GM19043 (cell line): Measurements from ENCODE around the gene COLQ.
"Not testable (repeated sequence)": the region's sequence is repeated elsewhere in the genome, so short reads cannot be mapped to it uniquely, and the experiment has no call there.

Experiments
- ATAC-seq: cut with Tn5 transposase; IDR thresholded peaks from one replicate; pipeline ENCODE4 v1.9.1; 2021; ENCODE audit warnings: low read depth; ENCODE audit not compliant: unreplicated experiment

Gene COLQ

DNA sequence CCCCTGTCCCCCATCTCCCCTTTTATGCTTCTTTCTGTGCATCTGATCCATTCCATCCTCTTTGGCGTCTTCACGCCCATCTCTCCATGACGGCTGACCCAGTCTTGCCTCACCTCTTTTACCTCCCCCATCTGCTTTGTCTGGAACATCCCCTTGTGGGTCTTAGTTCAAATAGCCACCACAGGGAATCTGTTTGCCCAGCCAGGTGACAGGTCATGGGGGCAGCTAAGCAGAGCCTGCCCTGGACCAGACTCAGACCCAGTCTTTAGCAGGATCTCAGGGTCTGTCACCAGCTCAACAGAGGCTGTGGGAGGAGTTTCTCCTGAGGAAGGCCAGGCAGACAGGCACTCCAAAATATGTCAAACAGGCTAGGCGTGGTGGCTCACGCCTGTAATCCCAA is 28.1 kb downstream of the COLQ start:
- ATAC-seq = no peak

DNA sequence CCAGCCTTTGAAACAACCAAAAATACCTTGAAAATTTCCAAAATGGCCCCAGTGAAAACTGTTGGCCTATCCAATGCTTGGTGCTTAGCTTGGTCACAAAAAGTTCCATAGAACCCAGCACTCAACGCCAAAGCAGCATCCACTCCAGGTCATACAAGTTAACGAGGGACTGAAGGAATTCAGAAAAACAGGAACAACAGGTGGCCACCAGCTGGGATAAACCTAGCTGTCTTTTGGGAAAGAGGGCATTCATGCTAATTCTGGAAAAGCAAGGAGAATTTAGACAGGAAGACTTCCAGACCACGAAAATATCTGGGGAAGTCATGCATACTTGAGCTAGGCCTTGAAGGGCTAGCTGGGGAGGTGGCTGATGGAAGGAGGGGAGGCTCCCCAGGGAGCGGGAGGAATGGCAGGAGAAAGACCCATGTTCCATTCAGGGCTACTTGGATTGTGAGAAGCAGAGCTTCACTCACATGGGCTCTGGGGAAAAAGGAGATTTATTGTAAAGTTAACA is 28.6 kb downstream of the COLQ start:
- no peak for ATAC-seq

DNA sequence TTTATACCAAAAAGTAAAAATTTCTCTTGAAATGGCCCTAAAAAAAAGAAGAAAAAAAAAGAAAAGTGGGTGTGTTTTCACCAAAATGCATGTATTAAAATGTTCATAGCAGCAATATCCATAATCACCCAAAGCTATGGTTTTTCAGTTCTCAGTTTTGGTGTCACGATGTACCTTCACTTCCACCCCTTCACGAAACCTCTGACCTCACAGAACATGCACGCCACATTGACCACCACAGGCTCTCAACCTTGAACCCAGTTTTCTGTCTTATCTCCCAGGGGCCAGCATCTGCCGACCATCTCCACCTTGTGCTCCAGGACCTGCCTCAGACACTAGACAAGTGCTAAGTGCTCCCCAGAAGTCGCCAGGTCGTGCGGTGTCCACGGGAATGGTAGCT is 30.4 kb downstream of the COLQ start:
- ATAC-seq = no peak

DNA sequence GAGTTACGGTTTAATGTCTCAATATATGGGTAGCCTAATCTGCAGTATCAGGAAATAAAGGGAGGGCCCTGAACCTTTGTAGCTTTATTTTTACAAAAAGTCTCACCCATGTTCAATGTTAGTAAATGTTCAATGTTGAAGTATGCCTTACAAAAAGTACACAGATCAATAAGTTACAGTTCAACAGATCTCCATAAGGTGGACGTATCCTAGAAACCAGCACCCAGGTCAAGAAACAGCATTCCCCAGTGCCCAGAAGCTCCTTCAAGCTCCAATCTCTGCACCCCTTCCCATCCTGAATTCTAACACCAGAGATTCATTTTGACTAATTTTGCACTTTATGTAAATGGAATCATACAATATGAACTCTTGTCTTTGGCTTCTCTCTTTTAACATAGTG is 31.3 kb downstream of the COLQ start:
- no peak for ATAC-seq

DNA sequence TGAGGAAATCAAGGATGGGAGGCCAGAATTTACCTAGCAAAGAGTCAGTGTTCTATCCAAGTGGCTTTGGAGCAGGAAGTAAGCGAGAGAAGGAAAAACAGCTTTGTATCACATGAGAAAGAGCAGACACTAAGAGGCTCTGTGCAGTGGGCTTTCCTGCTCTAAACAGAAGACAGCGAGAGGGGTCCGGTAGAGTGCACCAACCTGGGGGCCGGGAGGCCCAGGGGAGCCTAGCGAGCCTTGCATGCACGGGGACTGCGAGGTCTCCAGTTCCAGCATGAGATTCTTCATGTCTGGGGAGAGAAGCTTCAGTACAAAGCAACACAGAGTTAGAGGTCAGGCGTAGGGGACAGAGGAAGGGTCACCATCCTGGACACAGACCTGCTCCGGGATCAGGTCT is 33.5 kb downstream of the COLQ start:
- ATAC-seq = no peak

DNA sequence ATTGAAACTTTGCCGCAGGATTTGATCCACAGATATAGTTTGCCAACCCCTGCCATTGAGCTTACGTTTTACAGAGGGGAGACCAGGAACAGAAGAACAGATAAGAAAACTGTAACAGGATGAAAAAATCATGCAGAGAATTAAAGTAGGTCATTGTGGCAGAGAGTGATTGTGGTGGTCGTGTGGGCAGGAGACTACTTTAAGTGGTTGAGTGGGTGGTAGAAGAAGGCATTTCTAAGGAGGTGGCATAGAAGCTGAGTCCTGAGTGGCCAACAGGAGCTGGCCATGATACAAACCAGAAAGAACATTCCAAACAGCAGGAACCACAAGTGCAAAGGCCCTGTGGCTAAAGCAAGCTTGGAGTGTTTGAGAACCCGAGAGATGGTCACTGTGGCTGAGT is 34.5 kb downstream of the COLQ start:
- ATAC-seq = no peak

DNA sequence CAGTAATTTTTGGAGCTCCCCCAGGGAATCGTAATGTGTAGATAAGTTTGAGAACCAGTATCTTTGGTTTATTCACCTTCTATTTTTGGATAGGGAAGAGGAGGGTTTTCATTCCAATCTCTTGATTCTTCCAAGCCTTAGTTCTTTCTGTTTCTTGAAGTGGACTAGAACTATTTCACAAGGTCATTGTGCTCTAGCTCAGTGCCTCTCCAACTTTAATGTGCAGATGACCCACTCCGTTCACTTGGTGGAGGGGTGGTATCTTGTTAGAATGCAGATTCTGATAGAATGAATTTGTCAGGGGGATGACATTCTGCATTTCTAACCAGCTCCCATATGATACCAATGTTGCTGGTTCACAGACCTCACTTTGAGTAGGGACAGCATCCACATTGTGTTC is 35.5 kb downstream of the COLQ start:
- ATAC-seq = no peak

DNA sequence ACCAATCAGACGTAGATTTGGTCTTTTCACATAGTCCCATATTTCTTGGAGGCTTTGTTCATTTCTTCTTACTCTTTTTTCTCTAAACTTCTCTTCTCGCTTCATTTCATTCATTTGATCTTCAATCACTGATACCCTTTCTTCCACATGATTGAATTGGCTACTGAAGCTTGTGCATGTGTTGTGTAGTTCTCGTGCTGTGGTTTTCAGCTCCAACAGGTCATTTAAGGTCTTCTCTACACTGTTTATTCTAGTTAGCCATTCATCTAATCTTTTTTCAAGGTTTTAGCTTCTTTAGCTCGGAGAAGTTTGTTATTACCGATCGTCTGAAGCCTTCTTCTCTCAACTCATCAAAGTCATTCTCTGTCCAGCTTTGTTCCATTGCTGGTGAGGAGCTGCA is 37.0 kb downstream of the COLQ start:
- ATAC-seq = not testable (repeated sequence)

DNA sequence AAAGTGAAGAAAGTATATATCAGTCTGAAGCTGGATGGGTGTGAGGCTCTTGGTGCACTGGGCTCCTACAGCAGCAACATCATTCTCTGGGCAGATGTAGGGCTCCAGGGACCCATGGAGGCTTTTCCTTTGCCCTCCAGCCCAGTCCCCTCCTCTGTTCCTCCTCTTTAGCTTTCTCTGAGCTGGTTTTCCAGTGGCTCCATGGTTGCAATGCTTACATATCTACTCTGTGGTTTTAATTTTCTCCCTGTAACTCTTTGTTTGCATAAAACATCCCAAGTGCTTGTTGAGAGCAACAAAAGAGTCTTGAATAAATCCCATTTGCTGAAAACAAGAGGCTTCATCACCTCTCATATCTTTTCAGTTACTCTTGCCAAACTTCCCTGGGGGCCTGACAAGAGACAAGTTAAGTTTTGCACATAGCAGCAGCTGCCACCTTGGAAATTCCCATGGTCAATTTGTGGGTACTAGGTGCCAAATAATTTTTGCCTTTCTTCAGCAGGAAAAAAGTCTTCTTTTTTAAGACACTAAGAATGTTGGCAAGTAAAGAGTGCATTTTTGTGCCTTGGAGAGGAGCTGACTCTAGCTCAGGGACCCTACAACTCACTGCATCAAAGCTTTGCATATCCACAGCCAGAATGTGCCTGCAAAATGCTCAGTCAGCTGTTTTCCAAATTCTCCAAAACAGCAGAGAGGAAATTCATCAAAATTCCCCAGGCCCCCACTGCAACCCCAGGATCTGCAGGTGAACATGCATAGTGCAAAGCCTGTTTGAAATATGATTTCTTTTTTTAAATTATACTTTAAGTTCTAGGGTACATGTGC is 41.9 kb downstream of the COLQ start:
- no peak for ATAC-seq

DNA sequence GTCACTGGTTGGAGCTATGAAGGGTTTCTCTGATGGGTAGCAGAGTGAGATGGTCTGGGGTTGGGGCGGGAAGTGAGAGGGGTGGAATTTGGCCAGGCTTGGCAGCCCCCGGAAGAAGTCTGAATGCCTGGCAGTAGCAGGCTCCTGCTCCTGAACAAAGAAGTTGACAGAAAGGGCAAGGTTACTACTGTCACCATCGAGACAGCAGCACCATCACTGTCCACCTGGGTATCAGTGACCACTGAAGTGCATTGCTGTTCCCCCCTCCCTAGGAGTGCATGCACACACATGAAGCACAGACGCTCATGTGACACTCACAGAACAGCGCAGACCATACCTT is 42.9 kb downstream of the COLQ start:
- ATAC-seq = no peak

DNA sequence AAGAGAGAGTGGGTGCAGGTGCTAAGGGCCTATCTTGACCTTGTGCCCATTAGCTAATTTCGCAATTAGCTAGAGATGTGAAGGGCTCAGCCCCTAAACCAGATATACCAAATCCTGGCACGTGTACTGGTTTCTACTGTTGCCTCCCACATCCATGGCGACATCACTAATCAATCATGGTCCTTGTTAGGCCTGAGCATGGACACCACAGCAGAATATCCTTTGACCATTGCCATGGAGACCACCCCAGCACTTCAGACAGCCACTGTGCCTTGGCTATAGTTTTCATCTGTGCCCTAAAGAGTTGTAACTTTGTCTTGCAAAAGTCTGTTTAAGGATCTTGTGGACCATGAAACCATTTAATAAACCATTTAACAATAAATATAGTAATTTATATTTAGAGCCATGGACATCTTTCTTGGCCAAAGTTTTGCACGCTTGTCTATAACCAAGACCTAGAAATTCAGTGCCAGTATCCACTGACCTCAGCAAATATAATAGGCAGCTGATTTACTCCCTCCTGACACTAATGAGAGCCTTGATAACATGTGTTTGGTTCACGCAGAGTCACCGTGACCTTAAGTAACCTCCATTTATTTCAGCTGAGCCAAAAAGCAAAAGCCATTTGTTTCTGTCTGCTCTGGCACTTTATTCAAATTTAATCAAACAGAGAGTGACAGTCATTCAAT is 43.4 kb downstream of the COLQ start:
- no peak for ATAC-seq

DNA sequence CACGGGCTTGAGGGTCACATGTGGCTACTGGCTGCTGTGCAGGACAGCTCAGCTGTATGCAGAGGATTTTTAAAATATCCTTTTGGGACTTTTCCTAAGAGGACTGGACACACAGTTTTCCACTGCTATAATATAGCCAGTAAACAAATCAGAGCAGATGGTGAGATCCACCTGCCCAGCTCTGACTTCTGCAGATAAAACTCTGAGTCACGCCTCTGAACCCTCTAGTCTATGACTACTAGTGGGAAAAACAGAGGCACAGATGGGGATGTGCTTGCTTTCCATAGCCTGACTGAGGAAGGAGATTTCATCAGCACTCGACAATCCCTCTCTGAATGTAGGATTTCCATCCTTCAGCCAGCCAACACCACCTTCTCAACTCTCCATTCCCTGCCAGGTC is 45.1 kb downstream of the COLQ start:
- ATAC-seq = no peak

DNA sequence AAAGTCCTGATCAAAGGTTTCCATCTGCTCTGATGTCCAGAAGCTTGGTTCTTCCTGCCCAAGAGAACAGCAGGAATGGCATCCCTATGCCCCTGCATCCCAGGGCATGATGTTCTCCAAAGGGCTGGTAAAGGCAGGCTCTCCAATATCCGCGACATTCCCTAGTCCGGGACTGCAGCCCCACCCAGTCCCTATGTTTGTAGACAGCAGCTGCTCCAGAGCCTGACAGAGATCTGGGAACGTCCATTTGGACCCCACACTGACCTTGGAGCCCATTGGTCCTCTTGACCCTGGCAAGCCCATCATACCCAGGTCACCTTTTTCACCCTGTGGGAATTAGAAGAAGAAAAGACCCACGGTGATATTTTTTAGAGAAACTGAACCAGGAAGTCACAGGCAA is 46.3 kb downstream of the COLQ start:
- no peak for ATAC-seq

DNA sequence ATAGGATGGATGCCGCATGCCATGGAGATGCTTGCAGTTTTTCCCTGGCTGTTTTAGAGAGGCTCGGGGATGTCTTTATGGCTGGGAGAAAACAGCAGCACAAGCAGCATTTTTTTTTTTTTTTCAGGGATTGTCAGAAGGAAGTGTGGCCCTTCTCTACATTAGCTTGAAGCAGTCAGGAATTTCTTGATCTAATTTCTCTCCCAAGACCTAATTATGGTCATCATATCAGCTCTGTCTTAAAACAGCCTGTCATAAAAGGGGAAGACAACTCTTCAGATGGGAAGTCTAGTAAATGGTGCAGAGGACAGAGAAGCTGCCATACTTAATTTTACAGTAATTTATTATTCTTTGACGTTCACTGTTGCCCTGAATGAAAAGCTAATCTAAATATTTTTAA is 49.6 kb downstream of the COLQ start:
- no peak for ATAC-seq

DNA sequence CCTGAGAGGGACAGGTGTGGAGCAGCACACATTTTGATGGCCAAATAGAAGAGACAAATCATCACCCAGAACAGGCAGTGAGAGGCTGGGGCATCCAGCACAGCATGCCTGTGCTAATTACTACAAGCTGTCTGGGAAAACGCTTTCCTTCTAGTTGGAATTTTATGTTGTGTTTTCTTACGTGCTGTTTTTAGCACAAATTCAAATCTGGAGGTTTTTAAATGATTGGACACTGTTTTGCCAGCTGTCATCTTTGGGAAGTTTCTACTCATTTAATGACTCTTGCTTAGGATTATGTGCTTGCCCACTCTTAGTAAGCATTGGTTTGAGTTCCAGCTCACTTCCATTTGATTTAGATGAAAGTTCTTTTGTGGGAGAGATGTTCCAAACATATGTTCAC is 50.7 kb downstream of the COLQ start:
- ATAC-seq = no peak

DNA sequence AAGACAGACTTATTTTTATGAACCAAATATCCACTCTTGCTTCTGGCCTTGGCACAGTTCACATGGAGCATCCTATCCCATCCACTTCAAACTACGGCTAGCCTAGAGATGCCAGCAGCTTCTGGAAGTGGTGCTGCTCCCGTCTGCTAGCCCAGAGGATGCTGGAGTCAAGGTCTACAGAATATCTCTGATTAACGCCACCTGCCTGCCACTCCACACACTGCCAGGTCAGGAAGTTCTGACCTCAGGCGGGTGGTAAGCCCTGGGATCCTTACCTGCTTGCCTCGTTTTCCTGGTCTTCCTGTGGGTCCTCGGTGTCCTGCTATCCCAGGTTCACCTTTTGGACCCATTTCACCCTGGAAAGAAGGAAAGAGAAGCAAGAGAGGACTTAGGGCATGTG is 51.2 kb downstream of the COLQ start:
- ATAC-seq = no peak

DNA sequence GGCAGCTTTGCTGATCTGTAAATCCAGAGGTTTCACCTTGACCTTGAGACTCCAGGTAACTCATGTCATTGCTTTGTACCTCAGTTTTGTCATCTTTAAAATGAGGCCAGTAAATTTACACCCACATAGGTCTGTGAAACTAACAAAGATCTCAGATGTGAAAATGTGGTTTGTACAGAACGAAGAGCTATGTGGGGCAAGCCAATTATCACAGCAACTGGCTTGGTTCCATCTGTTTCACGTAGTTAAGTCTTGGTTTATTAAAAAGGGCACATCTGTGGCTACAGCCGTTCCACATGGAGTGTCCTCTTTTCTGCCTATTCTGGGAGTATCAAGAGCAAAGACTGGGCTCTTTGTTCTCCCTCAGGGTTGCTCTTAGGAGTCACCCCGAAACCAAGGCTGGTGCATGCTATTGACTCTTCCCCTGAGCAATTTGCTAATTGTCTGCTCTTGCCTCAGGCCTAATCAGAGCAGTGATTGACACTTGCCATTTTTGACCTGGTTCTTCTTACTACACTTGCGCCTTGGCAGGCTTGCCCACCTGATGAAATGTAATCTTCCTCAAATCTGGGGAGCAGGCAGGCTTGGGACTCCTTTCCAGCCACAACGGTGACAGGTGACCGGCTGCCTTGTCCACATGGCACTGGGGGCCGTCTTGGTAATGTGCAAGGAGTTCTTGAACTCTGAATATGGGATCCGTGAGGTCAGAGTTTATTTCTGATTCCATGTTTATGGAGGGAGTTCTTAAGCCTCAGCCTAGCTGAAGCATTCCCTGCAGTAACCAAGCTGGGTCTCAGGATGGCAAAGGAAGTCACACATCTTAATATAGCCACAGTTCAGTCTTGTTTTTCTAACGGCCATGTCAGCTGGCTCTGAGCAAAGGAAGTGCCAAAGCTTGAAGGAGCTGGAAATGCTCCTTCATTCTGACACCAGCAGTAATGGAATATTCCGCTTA is 54.0 kb downstream of the COLQ start:
- ATAC-seq = no peak

DNA sequence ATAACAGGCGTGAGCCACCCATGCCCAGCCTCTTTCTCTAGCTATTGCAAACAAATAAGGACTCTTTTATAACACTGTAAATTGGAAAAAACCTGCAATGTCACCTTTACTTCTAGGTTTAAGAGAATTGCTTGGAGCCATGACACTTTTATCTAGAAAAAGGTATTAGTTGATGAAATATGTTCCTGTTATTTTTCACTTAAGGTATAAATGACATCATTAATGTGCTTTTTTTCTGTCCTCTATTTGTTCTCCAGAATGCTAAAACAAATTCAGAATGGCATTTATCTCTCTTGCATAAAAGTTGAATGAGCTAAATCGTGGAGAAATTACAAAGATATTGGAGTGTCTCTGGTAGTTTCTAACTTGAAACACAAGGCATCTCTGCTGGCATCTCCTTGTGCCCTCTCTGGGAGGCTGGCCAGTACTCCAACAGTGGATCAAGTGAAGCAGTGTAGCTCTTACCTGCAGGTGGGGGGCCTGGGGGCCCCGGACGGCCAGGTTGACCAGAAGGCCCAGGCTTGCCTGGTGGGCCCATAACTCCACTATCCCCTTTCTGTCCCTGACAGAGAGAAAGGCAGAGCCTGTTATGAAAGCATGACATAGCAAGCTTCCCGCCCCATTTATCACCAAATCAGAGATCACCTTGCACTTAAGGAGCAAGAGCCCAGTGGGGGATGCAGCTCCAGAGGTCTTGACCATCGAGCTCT is 55.5 kb downstream of the COLQ start:
- ATAC-seq = no peak

DNA sequence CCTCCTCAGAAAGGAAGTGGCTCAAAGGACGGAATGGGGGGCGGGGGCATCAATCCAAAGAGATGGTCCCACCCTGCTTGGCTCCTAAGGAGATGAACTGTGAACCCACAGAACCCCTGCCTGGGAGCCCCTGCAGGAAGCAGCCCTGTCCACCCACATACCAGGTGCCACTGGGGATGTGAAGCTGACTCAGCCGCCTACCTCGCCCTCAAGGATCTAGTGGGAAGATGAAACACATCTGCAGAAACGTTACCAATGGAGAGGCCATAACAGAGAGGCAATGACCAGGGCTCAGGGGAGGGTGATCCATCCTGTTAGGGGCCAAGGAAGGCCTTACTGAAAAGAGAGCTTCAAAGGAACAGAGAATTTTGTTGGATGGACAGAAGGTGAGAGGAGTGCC is 59.1 kb downstream of the COLQ start:
- ATAC-seq = no peak

DNA sequence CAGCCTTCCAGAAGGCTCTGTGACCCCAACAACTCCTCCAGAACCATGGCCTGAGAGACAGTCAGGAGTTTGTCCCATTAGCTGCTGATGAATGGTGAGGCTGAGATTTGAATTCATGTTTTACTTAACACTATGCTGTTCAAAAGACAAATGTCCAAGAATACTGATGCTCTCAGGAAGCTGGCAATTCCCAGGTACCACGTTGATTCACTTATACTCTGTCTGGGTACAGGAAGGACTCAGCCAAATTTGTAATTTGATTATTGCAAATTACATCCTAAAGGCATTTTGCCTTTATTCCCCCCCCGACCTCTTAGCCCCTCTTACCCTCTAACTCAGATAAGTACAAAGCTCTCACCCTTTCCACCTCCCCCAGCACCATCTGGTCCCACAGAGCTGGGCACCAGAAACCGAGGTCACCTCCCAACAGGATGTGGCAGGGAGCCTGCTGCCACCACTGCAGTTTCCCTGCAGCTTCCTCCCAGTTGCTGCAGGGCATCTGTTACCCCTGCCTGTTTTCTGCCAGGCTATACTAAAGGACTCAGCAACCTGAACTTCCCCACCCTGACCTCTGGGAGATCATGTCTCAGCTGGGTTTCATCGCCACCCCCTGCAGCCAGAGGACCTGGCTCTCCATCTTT is 60.5 kb downstream of the COLQ start:
- ATAC-seq = no peak
